ENCODE data around the gene HOXB6.

GRCh38 chr17:48639136-48639535, 34.4 kb upstream of the HOXB6 start:
- TF ChIP-seq CTCF (IDR thresholded peaks at IDR 0.05) (no peak), ZFX (IDR thresholded peaks at IDR 0.05; ENCODE audit: borderline replicate concordance) (no peak)

Data from 22Rv1 (cell line).